HG03520 (cell line): ENCODE results near the gene PYY.
"Not testable (repeated sequence)": the region's sequence is repeated elsewhere in the genome, so short reads cannot be mapped to it uniquely, and the experiment has no call there.

Experiments
- ATAC-seq: cut with Tn5 transposase; IDR thresholded peaks from one replicate; pipeline ENCODE4 v1.9.1; 2021; ENCODE audit warnings: mild to moderate bottlenecking, moderate library complexity; ENCODE audit not compliant: unreplicated experiment

The PYY gene

GRCh38 chr17:43949781-43950180 is 4.0 kb downstream of the PYY start:
- ATAC-seq: no peak

- ATAC-seq: no peak
These were observed 7.0 kb downstream of the PYY start for GRCh38 chr17:43946781-43947180.

- no peak for ATAC-seq
These were observed 8.5 kb downstream of the PYY start for GRCh38 chr17:43945074-43945829.

DNA sequence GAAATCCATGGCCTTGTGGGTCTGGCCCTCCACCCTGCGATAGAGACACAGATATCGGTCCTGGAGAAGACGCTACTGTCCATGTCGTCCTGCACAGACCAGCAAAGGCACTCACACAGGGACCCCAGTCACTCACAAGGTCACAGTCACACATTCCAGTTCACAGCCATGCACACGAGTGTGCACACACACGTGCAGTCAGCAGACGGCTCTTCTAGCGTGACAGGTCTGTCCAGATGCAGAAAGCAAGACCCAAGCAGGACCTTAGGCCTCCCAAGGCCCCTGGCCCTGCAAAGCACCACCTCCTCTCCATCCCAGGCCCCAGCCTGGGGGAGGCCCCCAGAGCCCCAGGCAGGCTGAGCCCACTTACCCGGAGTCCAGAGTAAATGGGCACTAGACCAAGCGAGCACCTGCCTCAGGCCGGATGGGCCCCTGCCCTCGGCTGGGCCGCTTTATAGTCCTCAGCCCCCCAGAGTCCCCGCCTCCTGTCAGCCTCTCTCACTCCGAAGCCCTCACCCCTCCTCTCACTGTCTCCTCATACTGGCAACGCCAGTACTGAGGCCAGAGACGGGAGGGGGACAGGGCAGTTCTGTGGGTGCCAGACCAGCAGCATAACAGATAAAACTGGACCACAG is 11.6 kb downstream of the PYY start, which contains the start of gene PPY:
PPY (minus strand) TSS at position 426 of the 635 bp plus-strand sequence. CDS start 822 bp downstream, outside the sequence.
- no peak for ATAC-seq

DNA sequence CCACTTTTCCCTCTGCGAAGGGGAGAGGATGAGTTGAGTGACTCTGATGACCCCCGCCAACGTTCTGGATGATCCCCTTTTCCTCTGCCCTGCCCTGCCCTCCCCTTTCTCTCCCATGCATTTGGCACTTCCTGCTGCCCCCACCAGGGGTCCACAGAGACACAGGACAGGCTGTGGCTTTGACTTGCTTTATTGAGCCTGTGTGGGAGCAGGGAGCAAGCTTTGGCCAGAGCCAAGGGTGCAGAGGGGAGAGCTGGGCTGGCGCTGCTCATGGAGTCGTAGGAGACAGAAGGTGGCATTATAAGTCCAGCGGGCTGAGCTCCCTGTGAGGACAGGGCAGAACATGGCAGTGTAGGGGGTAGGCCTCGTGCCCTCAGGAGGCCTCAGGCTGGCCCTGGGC is 13.1 kb downstream of the PYY start:
- no peak for ATAC-seq

DNA sequence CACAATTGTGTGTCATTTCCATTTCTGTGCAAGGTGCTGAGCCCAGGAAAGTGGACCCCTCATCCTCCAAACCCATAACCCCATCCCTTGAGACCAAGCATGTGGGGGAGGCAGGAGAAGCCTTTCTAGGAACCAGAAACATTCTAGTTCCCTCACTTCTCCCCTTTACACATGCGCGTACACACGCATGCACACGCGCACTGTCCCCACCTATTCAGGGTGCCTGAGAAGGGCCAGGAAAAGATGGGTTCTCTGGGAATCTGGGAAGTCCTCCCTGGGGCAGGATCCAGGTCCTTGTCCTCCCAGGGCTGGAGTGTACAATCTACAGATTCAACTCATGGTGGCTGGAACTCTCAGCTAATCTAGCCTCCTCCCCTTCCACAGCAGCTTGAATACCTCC is 13.9 kb downstream of the PYY start:
- ATAC-seq: no peak

DNA sequence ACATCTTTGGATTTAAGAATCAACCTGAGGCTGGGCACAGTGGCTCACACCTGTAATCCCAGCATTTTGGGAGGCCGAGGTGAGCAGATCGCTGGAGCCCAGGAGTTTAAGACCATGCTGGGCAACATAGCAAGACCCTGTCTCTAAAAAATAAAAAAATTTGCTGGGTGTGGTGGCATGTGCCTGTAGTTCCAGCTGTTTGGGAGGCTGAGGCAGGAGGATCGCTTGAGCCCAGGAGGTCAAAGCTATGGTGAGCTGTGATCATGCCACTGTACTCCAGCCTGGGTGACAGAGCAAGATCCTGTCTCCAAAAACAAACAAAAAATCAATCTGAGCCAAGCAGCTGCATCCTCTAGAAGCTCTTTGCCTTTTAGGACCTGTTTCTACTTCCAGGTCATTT is 14.3 kb downstream of the PYY start:
- ATAC-seq: not testable (repeated sequence)

GRCh38 chr17:43938838-43939182 is 14.9 kb downstream of the PYY start:
- ATAC-seq: no peak

DNA sequence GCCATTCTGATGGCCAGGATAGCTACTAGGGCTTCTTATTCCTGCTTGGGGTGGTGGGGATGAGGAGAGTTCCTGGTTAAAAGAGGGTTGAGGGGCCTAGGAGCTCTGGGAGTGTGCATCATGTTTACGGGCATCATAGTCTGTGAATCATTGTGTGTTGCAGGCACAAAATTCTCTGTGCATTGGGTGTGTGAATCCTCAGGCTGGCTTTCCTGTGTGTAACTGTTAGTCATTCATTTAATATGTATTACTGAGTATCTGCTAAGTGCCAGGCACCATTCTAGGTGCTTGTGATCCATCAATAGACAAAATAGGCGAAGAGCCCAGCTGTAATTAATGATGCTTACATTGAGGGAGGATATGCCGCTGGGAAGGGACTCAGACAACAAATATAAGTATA is 17.3 kb downstream of the PYY start:
- no peak for ATAC-seq

DNA sequence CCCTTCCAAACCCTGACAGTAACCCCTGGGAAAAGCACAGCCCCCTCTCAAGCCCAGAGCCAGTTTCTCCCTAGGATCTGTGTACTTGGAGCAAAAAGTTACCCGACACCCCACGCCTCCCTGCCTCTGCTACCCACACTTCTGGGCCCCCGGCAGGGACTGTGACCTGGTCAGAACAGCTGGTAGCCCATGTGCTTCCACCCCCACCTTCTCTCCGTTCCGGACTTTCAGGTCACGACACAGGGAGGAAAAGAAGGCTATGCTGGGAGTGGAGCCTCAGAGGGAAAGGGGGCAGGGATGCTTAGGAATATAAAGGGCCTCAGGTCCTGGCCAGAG is 17.8 kb downstream of the PYY start:
- ATAC-seq: no peak

DNA sequence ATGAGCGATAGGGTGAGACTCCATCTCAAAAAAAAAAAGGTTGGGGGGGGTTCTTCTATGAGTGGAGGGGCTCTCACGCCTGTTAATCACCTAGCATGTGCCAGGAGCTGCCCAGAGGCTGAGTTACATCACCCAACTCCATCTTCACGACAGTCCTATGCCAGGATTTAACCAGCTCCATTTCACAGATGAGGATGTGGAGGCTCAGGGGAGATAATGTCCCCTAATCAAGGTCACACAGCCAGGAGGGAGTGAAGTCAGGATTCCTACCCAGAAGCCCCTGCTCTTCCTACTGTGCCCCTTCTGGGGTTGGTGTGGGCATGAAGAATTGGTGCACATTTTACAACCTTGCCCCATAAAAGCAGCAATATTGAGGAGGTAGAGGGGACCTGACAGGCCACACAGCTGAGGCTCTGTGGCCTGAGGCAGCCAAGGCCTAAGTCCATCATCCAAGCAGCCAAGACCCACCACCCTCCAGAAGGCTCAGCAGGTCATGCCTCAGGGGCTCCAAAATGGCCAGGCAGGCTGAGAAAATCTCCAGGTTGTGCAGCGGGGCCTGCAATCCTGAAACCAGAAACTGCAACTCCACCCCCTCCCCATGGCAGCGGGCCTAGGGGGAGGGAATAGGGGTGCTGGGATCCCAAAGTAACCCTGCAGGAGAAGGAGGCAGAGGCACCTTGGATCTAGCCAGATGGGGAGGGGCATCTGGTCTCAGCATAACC is 18.4 kb downstream of the PYY start:
- ATAC-seq: no peak

DNA sequence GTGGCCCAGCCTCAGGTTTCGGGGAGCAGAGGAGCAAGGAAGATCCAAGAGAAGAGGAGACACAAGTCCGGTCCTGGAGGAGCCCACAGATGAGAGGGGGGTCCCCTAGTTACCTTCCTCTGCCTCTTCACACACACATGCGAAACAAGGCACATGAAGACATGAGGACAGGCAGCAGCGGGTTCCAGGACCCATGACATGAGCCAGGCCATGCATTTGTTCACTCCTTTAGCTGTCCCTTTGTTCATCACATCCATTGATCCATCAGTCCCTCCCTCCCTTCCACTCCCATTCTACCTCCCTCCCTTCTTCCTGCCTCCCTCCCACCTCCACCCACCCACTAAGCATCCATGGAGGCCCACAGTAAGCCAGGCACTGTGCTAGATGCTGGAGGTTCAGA is 20.8 kb downstream of the PYY start:
- ATAC-seq: no peak

DNA sequence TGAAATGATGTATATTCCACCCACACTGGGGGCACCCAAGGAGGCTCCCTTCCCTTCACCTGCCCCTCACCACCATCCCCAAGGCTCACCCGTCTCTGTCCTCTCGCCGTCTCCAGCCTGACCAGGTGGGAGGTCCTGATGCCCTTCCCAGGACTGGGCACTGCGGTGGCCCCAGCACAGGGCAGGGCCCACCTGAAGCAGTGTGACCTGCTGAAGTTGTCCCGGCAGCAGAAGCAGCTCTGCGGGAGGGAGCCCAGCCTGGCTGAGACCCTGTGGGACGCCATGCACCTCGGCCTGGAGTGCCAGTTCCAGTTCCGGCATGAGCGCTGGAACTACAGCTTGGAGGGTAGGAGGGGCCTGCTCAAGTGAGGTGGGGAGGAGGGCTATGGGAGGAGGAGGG is 21.4 kb downstream of the PYY start:
- ATAC-seq: no peak

- ATAC-seq: no peak
These were observed 22.6 kb downstream of the PYY start for GRCh38 chr17:43931062-43931571.

DNA sequence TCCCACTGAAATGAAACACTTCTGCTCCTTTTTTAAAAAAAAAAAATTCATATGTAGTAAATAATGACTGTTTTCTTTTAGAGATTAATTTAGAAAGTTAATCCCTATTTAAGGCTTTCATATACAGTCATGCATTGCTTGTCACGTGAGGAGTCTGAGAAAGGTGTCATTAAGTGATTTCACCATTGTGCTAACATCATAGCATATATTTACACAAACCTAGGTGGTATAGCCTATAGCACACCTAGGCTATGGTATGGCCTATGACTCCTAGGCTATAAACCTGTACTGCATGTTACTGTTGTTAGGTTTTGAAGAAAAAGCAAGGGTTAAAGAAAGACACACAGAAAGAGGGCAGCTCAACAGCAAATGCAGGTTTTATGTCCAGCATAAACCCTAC is 25.1 kb downstream of the PYY start:
- no peak for ATAC-seq

DNA sequence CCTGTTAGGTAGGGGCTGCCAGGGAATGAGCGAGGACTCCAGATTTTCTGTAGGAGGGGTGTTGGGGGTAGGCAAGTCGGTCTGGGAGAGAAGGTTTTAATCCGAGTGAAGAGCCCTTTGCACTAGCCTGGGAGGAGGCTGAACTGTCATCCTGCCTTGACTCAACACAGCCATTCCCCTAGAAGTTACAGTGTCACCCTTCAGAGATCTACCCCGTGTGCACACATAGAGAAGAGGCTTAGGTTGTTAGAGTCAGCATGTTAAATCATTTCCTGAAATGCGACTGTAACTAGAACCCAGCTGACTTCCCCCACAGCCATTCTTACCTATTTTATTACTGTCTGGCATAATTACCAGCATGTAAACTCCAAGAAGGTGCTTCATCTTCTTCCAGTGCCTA is 25.8 kb downstream of the PYY start:
- ATAC-seq: not testable (repeated sequence)

DNA sequence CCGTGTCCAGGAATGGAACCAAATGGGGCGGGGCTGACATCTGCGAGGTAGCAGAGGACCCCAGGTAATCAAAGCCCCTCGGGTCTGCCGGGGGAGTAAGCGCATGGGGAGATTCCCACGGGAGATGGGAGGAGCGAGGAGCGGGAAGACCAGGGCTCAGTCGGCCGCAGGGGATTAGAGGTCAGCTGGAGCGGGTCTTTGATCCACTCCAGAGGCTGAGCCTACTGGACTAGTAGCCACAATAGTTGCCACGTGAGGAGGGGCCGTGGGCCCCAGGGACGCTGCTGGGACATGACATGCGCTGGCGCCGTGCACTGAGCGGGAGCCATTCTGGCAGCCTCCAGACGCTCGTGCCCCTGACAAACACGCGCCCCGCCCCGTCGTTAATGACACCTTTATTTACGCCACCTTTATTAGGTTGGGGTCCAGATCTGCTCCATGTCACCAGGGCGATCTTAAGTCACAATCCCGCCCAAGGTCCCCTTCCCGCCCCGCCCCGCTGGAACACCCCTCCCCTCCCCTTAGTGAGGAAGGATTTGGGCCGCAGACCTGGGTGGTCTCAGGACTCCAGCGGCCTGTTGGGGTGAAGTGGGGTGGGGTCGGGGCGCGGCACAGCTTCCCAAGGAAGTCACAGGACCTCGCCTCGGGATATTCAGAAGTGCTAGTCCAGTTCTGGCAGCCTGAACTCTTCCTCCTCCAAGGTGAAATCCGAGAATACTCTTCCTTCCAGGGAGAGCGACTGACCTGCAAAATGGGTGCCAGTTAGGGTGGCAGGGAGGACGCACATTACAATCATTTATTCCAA is 26.5 kb downstream of the PYY start:
- ATAC-seq: no peak

- no peak for ATAC-seq
These were observed 29.2 kb downstream of the PYY start for GRCh38 chr17:43924558-43924957.

GRCh38 chr17:43920500-43921095 is 33.1 kb downstream of the PYY start:
- no peak for ATAC-seq

- no peak for ATAC-seq
These were observed 35.7 kb downstream of the PYY start for GRCh38 chr17:43918026-43918389.
